ENCODE results near the gene SIAH2. TPM values are rescaled to one million over a fixed set of nuclear protein-coding genes. Genes with fewer than 3 reads are reported as not detected.

SIAH2 gene
- total and polyA plus RNA-seq, 9 of the 15 experiments (the other 6 are each of a cell fraction or from before 2014, with no cell fraction given), result 4.8 to 39.0 (median 29.9) TPM

GRCh38 chr3:150765949-150766720 lies 3.2 kb upstream of the SIAH2 start (continued):
- peak; percentile 68 to 74; a peak in 3 of 4 replicates for TF ChIP-seq KDM1A (IDR thresholded peaks at IDR 0.05)
- TF ChIP-seq DDX20 (tag; IDR thresholded peaks at IDR 0.05; ENCODE audit: low read depth), result no peak
- TF ChIP-seq ZNF146 (CRISPR knock-in tag; IDR thresholded peaks at IDR 0.05; ENCODE audit: unreplicated experiment), result no peak
- TF ChIP-seq DPF2 (IDR thresholded peaks at IDR 0.05), result peak; percentile 42; the same call in 1 of the 2 replicates
- peak; percentile 46 for TF ChIP-seq ARID1B (IDR thresholded peaks at IDR 0.05)
- TF ChIP-seq RCOR1 (IDR thresholded peaks at IDR 0.05; ENCODE audit: borderline replicate concordance in 1 of 2, low read depth in 2 of 2, low read length in 2 of 2), result no peak
- TF ChIP-seq HINFP (tag; conservative IDR thresholded peaks at IDR 0.05; ENCODE audit: low read depth), result no peak
- no peak for TF ChIP-seq ZNF583 (CRISPR knock-in tag; IDR thresholded peaks at IDR 0.05)
- TF ChIP-seq ZKSCAN3 (CRISPR knock-in tag; IDR thresholded peaks at IDR 0.05), result no peak
- TF ChIP-seq BHLHE40 (IDR thresholded peaks at IDR 0.05; ENCODE audit: low read length), result peak; percentile 37; the same call in 1 of the 2 replicates
- no peak for TF ChIP-seq ZNF444 (CRISPR knock-in tag; IDR thresholded peaks at IDR 0.05)
- no peak for TF ChIP-seq CBFB (CRISPR knock-in tag; IDR thresholded peaks at IDR 0.05)
- TF ChIP-seq ATF3 (IDR thresholded peaks at IDR 0.05), result peak; percentile 43; the same call in 1 of the 2 replicates
- TF ChIP-seq ATF3 (CRISPR knock-in tag; conservative IDR thresholded peaks at IDR 0.05), result no peak
- no peak for TF ChIP-seq CEBPZ (IDR thresholded peaks at IDR 0.05; ENCODE audit: borderline replicate concordance, low read depth, low read length)
- TF ChIP-seq SMAD3 (CRISPR knock-in tag; conservative IDR thresholded peaks at IDR 0.05), result no peak
- TF ChIP-seq HCFC1 (IDR thresholded peaks at IDR 0.05; ENCODE audit: low read depth, low read length), result no peak
- peak; percentile 83 for TF ChIP-seq ZNF134 (CRISPR knock-in tag; conservative IDR thresholded peaks at IDR 0.05)
- TF ChIP-seq FOSL1 (tag; conservative IDR thresholded peaks at IDR 0.05), result peak; percentile 50
- no peak for TF ChIP-seq E2F5 (CRISPR knock-in tag; IDR thresholded peaks at IDR 0.05)
- TF ChIP-seq PREB (CRISPR knock-in tag; IDR thresholded peaks at IDR 0.05), result no peak
- TF ChIP-seq SRSF1 (IDR thresholded peaks at IDR 0.05; ENCODE audit: low read depth, low read length), result no peak
